Adrenal gland (tissue), 12 donors: ENCODE measurements around the gene MAPK4. TPM values are rescaled to one million over a fixed set of nuclear protein-coding genes. Genes with fewer than 3 reads are reported as not detected.

ENCODE experiments used
- DNase-seq, 7 donors: peaks; one replicate each; pipeline ENCODE4 v3.0.0-alpha.2; 2019 to 2020
- H3K27ac ChIP-seq, 5 donors: fragments of 200-600 bp; sonication (generic) in 4 of 5; 1 replicate in 3 of 5; 2 replicates in 2 of 5; pipeline versions ENCODE4 v1.5.1 to v1.8.0; 2016 to 2020; ENCODE audit warnings: mild to moderate bottlenecking in 1 of 5
- H3K27me3 ChIP-seq: fragments of 200-600 bp; 2 replicates; pipeline ENCODE4 v1.8.0; 2021
- H3K36me3 ChIP-seq, 2 donors: fragments of 200-600 bp; replicated peaks in 1 of 2; 1 replicate in 1 of 2; 2 replicates in 1 of 2; pipeline versions ENCODE4 v1.5.1 to v1.8.0; 2018 to 2022
- H3K4me1 ChIP-seq, 2 donors: fragments of 200-600 bp; replicated peaks in 1 of 2; 1 replicate in 1 of 2; 2 replicates in 1 of 2; pipeline versions ENCODE4 v1.5.1 to v1.8.0; 2018 to 2021
- H3K4me3 ChIP-seq, 4 donors: fragments of 200-600 bp; sonication (generic) in 3 of 4; one replicate each; pipeline ENCODE4 v1.5.1; 2016 to 2018
- H3K9me3 ChIP-seq, 3 donors: fragments of 200-600 bp; sonication (generic) in 1 of 3; replicated peaks in 1 of 3; 1 replicate in 2 of 3; 2 replicates in 1 of 3; pipeline versions ENCODE4 v1.5.1 to v1.8.0; 2016 to 2021
- POLR2A ChIP-seq, 2 donors: fragments of 450-650 bp; IDR thresholded peaks; one replicate each; pipeline ENCODE4 v1.6.1; 2017; ENCODE audit warnings: antibody characterized with exemption in 2 of 2, mild to moderate bottlenecking in 2 of 2, moderate library complexity in 1 of 2
- WGBS, 4 donors: extraction: QIAGEN DNeasy Blood & Tissue Kit in 2 of 4; methylation state at CpG; one replicate each; pipeline versions ENCODE4 v1.1.5 to v1.1.7; 2013 to 2017; 5-methylcytosine and 5-hydroxymethylcytosine counted together
- intact Hi-C, 2 donors: fragments of 100-400 bp; cut with DNase I; formaldehyde crosslinking; loops; one replicate each; pipeline versions ENCODE4 v1.14.1 to v1.15.0; 2022 to 2023
- polyA plus RNA-seq, 3 donors: library from polyadenylated mRNA; stranded (reverse); fragments of 200-250 nt in 2 of 3; fragments of 350-450 nt in 1 of 3; fragmentation: Illumina TruSeq in 1 of 3; extraction: RNeasy Lipid Tissue Mini Kit (QIAGEN cat#74804) in 1 of 3; gene quantifications; one replicate each; pipeline ENCODE4 v1.2.3, GENCODE V29; 2013 to 2014
- total RNA-seq, 9 donors: library from RNA; depleted of rRNA in 4 of 9; stranded (reverse); fragments of >200 nt in 4 of 9; fragments of 120-200 nt in 1 of 9; fragmentation: NEBNext Ultra II Directional in 1 of 9; extraction: Animal tissue kit (Norgen Biotek cat#: 25700) in 1 of 9; gene quantifications; one replicate each; pipeline versions ENCODE4 v1.1.0 to v1.2.4, GENCODE V29; 2013 to 2023
- TF ChIP-seq, protein P1 (sequence below), 6 experiments: fragments of 450-650 bp in 4 of 6; fragments of 200-600 bp in 2 of 6; sonication (generic) in 1 of 6; IDR thresholded peaks; 1 replicate in 5 of 6; 2 replicates in 1 of 6; pipeline versions ENCODE4 v1.5.1 to v1.8.0; 2016 to 2021; ENCODE audit warnings: antibody characterized with exemption in 6 of 6, mild to moderate bottlenecking in 2 of 6, moderate library complexity in 1 of 6
- donor health status: healthy with polysubstance abuse.
- donor health status: Bipolar disorder and iron deficiency.
- donor health status: DM: yes; HTN: yes; CAD: no.
- donor health status: DM: no; HTN: no; CAD: no.
- donor health status: DM: no; HTN: no; CAD: no.
- donor health status: DM: yes; HTN: yes; CAD: no.

Gene MAPK4
- total and polyA plus RNA-seq, 12 donors: 16.3 to 231 (median 33.9) TPM

- Histone ChIP-seq H3K36me3 (no peaks in the 10 kb centered on the region), H3K9me3 (no peaks in the 10 kb centered on the region), H3K27ac (no peak overlapping the region), H3K27me3 (no peaks in the 10 kb centered on the region), H3K4me1 (peaks cover 0 to 4% of the 10 kb centered on the region in 2 donors), H3K4me3 (no peak overlapping the region)
- TF ChIP-seq, protein P1, sequence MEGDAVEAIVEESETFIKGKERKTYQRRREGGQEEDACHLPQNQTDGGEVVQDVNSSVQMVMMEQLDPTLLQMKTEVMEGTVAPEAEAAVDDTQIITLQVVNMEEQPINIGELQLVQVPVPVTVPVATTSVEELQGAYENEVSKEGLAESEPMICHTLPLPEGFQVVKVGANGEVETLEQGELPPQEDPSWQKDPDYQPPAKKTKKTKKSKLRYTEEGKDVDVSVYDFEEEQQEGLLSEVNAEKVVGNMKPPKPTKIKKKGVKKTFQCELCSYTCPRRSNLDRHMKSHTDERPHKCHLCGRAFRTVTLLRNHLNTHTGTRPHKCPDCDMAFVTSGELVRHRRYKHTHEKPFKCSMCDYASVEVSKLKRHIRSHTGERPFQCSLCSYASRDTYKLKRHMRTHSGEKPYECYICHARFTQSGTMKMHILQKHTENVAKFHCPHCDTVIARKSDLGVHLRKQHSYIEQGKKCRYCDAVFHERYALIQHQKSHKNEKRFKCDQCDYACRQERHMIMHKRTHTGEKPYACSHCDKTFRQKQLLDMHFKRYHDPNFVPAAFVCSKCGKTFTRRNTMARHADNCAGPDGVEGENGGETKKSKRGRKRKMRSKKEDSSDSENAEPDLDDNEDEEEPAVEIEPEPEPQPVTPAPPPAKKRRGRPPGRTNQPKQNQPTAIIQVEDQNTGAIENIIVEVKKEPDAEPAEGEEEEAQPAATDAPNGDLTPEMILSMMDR (IDR thresholded peaks at IDR 0.05): no peak
- TF ChIP-seq POLR2A (IDR thresholded peaks at IDR 0.05): no peak
- DNase-seq: no peak
- WGBS, 4 donors: 94 to 97% (median 95%) methylated on average over 3 of the region's 3 CpGs
- intact Hi-C loops: no loop called here
Measured at GRCh38 chr18:50624981-50625380, 65.1 kb downstream of the MAPK4 start.

GRCh38 chr18:50626317-50626716 lies 66.4 kb downstream of the MAPK4 start:
- WGBS, 4 donors: 94 to 97% (median 96%) methylated on average over 10 of the region's 10 CpGs
- H3K4me3 ChIP-seq: no peak overlapping the region
- no peaks in the 10 kb centered on the region for H3K36me3 ChIP-seq
- H3K27ac ChIP-seq: no peak overlapping the region
- TF ChIP-seq POLR2A (IDR thresholded peaks at IDR 0.05): no peak
- H3K27me3 ChIP-seq: no peaks in the 10 kb centered on the region
- H3K4me1 ChIP-seq: peaks cover 0 to 3% of the 10 kb centered on the region in 2 donors
- DNase-seq: no peak
- H3K9me3 ChIP-seq: no peaks in the 10 kb centered on the region
- intact Hi-C loops: no loop called here

DNA sequence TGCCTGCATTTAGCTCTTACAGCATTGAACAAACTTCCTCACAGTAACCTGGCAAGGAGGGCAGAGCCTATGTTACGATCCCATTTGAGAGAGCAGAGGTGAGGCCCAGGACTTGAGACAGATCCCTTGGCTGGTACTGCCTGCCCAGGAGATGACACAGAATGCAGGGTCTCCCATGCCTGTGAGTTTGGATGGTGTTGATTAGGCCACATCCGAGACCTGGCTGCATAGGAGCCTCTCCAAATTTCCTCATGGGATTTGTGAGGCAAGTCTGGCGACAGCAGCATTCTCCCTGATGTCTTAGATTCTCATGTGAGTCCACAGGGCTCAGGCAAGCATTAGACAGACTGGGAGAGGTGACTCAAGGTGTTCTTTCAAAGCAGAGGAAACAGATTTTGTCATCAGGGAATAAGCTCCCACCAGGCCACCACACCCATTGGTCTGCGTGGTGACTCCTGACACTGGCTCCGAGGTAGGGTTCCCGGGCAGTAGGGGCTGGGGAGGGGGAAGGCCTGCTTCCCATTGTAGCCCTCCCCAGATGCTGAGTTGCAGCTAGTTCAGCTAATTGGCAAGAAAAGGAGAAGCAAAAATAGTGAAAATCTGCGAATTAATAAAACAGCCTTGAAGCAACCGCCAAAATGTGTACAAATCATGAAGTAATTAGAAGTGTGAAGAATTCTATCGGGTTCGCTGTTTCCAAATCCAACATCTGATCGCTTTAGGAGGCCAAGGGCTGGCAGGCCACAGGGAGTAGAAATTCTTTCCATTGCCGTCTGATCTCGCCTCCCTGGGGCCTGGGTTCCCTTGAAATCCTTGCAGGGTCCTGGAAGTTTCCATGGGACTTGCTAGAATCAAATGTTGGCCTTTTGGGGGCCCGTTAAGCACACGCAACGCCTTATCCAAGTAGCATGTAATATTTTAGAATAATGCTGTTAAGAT lies 68.0 kb downstream of the MAPK4 start:
- DNase-seq: no peak
- Histone ChIP-seq H3K9me3 (no peaks in the 10 kb centered on the region), H3K4me3 (no peak overlapping the region), H3K36me3 (no peaks in the 10 kb centered on the region), H3K27ac (peak overlapping the region in 2 of 5 donors; percentile 22 to 52), H3K27me3 (no peaks in the 10 kb centered on the region), H3K4me1 (peaks cover 0 to 12% of the 10 kb centered on the region in 2 donors)
- intact Hi-C loops: no loop called here
- 82 to 89% (median 86%) methylated on average over 13 to 16 of the region's 16 CpGs for whole genome bisulfite sequencing, 4 donors
- no peak for TF ChIP-seq POLR2A (IDR thresholded peaks at IDR 0.05)
- TF ChIP-seq, protein P1 (IDR thresholded peaks at IDR 0.05): no peak

- H3K4me3 ChIP-seq: no peak overlapping the region
- WGBS, 4 donors: 82 to 100% (median 92%) methylated on average over 2 of the region's 2 CpGs
- peaks cover 0 to 13% of the 10 kb centered on the region in 2 donors for H3K4me1 ChIP-seq
- H3K27ac ChIP-seq: peak overlapping the region in 1 of 5 donors; percentile 20
- no peaks in the 10 kb centered on the region for H3K27me3 ChIP-seq
- no peaks in the 10 kb centered on the region for H3K9me3 ChIP-seq
- intact Hi-C loops: no loop called here
- H3K36me3 ChIP-seq: no peaks in the 10 kb centered on the region
- no peak for TF ChIP-seq POLR2A (IDR thresholded peaks at IDR 0.05)
- TF ChIP-seq, protein P1 (IDR thresholded peaks at IDR 0.05): no peak
- no peak for DNase-seq
Measured at GRCh38 chr18:50628533-50628905, 68.6 kb downstream of the MAPK4 start.
